Measurements from ENCODE around the gene ZNF775.

ZNF775 gene

GRCh38 chr7:150369748-150370501 lies 9.2 kb upstream of the ZNF775 start:
- no peak for FAIRE-seq

- no peak for FAIRE-seq
These were observed 8.5 kb upstream of the ZNF775 start for GRCh38 chr7:150370612-150371071.

DNA sequence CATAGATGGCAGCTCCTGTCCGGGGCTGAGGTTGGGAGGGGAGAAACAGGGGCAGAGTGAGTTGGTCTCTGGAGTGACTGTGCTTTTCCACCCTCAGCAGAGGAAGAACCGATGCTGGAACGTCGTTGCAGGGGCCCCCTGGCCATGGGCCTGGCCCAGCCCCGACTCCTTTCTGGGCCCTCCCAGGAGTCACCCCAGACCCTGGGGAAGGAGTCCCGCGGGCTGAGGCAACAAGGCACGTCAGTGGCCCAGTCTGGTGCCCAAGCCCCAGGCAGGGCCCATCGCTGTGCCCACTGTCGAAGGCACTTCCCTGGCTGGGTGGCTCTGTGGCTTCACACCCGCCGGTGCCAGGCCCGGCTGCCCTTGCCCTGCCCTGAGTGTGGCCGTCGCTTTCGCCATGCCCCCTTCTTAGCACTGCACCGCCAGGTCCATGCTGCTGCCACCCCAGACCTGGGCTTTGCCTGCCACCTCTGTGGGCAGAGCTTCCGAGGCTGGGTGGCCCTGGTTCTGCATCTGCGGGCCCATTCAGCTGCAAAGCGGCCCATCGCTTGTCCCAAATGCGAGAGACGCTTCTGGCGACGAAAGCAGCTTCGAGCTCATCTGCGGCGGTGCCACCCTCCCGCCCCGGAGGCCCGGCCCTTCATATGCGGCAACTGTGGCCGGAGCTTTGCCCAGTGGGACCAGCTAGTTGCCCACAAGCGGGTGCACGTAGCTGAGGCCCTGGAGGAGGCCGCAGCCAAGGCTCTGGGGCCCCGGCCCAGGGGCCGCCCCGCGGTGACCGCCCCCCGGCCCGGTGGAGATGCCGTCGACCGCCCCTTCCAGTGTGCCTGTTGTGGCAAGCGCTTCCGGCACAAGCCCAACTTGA lies 7.8 kb upstream of the ZNF775 start:
- no peak for FAIRE-seq

GRCh38 chr7:150371996-150372270 lies 7.2 kb upstream of the ZNF775 start:
- no peak for FAIRE-seq

DNA sequence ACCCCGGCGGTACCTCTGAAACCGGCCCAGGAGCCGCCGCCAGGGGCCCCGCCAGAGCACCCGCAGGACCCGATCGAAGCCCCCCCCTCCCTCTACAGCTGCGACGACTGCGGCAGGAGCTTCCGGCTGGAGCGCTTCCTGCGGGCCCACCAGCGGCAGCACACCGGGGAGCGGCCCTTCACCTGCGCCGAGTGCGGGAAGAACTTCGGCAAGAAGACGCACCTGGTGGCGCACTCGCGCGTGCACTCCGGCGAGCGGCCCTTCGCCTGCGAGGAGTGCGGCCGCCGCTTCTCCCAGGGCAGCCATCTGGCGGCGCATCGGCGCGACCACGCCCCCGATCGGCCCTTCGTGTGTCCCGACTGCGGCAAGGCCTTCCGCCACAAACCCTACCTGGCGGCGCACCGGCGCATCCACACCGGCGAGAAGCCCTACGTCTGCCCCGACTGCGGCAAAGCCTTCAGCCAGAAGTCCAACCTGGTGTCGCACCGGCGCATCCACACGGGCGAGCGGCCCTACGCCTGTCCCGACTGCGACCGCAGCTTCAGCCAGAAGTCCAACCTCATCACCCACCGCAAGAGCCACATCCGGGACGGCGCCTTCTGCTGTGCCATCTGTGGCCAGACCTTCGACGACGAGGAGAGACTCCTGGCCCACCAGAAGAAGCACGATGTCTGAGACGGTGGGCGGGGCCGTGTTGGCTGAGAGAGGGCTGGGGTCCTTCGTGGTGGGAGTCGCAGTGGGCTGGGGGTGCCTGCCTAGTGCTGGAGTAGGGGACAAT lies 6.7 kb upstream of the ZNF775 start:
- no peak for FAIRE-seq

DNA sequence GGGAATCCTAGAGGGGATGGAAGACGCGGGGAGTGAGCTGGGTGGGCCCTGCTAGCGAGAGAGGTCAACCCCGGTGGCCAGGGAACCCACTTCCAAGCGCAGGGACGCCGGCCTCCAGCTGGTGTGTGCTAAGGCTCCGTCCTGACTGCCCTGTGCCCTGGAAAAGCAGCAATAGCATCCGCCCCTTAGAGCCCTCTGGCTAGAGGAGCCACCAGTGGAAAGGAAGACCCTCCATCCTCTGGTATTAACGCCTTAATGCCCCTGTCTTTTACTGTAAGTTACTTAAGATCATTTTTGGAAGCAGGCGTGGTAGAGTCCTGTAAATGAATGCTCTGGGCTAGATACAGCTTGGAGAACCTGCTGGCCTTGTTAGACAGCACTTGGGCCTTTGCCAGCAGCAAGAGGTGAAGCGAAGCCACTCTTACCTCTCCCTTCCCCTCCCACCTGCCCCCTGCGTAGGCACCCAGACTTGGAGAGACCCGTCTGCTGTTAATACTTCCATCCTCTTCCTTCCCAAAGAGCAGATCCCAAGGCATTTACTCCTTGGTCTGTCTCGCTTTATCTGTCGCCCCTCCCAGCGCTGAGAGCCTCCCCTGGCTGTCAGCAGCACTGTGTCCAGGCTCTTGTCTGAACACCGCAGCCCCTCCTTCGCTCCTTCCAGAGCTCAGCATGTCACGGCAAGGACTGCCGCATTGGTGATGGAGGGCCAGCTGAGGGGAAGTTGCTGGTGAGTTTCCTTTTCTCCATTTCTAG lies 5.9 kb upstream of the ZNF775 start:
- FAIRE-seq = no peak

DNA sequence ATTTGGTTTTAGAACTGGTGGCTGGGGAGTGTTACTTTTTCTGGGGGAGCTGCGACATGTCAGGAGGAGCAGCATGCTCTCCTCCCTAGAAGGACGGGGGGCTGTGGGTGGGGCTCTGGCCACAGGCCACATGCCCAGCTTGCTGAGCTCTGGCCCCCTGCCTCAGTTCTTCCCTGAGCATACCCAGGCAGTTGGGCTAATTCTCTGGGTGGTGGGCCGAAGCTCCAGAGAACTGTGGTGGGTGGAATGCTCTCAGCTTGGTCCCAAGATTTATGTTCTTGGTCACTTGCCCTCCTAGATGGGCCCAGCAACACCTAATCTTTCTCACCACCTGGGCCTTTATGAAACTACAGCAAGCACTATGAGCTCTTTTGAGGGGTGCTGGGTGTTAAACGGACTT lies 5.1 kb upstream of the ZNF775 start:
- no peak for FAIRE-seq

DNA sequence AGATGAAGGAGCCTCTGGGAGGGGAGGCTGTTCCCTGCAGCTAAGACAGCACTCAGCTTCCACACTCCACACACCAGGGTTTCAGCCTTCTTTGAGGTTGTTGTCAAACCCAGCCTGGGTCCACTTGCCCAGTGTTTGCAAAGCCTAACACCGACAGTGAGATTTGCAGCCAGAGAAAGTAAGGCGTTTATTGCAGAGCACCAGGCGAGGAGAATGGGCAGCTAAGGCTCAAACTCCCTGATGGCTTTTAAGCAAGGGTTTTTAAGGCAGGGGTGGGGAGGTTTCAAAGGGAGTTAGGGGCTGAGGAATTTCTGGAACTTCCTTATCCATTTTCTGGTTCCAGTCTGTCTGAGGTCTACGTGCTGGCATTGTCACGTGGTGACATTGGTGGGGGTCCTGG lies 4.7 kb upstream of the ZNF775 start:
- FAIRE-seq = no peak

DNA sequence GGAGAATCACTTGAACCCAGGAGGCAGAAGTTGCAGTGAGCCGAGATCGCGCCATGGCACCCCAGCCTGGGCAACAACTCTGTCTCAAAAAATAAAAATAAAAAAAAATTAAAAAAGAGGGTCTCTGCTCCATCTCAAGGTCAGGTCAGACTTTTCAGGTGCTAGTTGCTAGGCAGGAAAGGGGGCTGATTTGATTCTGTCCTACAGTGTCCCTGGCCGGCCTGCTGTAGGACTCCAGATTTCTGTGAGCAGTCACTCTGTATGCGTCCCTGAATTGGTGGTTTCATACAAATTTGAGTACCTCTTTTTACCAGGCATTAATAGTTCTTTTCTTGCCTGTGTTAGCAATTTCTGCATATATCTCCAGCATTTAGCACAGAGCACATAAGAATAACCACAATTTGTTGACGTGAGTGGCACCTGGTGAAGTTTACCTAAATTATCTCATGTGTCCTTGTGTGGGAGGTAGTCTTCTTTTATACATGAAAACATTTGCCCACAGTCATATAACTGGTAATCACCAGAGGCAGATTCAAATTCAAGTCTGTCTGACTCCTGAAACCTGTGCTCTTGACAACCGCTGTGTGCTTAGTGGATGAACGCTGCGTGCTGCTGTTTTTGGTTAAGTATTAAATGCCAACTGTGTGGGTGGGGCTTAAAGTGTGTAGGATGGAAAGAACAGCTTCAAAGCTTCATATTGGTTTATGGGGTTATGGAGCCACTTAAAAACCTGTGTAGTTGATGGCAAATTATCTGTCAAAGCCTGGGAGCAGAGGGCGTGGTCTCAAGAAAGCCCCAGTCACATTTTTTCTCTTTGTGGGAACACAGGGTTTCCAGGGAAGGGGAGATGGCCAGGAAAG lies 3.2 kb upstream of the ZNF775 start:
- no peak for FAIRE-seq

GRCh38 chr7:150376560-150376959 lies 2.6 kb upstream of the ZNF775 start:
- FAIRE-seq = no peak

GRCh38 chr7:150377196-150377595 lies 1.9 kb upstream of the ZNF775 start:
- no peak for FAIRE-seq

DNA sequence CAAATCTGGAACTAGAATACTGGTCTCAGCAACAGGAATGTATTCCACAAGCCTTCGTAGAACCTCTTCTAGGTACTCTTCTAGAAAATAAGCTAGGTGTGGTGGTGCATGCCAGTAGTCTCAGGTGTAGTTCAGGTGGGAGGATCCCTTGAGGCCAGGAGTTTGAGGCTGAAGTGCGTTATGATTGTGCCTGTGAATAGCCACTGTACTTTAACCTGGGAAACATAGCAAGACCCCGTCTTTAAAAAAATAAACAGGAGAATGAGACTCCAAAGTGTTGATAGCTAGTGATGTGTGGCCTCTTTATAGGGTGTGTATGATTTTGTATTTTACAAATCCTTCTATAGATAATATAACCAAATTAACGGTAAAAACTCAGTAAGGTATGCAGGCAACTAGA lies 1.5 kb upstream of the ZNF775 start:
- FAIRE-seq = no peak

DNA sequence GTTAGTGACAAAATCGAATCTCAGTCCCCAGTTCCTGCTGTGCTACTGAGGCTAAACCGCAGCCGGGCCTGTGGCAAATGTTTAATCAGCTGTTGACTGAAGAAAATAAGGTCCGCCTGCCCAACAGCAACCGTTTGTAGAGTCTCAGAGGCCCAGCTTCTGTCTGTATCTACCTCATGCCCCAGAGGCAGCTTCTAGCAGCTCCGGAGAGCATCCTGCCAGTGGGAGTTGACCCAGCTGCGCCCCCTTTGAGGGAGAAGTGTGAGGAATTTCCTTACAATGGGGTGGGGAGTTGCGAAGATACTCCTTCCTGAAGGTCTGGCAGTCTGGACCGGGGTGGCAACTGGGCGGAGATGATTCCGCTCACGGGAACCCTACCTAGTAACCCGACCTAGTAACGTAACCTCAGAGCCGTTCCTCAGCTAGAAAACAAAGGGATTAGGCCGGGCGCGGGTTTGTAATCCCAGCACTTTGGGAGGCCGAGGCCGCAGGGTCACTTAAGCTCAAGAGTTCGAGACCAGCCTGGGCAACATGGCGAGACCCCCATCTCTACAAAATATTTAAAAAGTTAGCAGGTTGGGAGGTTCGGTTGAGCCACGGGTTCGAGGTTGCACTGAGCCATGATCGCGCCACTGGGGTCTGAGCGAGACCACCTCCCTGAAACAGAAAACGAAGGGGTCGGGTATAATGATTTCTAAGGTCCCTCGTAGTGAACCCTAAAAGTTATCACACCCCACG lies 846 bp upstream of the ZNF775 start:
- FAIRE-seq = no peak

DNA sequence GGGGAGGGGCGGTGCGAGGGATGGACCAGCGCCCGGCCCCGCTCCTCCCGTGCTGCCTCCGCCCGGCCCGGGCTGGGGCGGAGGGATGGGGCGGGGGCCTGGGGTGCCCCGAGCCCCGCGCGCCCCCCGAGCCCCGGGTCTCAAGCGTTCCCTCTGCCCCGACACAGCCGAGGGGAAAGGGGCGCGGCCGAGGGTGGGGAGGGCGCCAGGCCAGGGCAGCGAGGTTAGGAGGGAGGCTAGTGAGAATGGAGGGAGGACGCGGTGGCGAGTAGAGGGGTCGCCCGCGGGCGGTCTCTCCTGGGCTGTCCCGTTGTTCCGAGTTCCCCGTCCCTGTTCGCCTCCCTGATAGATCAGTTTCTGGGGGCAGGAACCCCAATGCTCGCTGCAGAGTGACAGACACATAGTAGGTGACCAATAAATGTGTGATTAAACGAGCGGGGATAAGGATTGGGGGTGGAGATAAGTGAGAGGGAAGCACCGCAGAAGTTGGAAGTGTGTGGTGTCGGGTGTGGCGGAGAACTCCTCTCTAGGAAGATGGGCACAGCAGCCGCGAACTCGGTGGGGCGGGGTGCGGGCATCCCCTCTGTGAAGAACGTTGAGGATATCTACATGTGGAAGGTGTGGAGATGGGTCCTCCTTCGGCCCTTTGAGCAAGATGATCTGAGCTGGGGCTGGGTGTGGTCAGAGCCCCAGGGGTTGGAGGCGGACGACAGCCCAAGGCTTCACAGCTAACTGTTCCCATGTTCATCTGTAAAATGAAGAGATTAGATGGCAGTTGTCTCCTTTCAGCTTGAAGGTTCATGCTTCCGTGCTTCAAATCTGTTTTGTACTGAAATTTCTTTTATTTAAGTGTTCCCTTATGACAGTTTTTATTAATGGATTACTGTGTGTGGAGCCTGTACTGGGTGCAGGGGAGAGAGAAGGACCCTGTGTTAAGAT lies 580 bp downstream of the ZNF775 start:
- no peak for FAIRE-seq

GRCh38 chr7:150380463-150380862 lies 1.3 kb downstream of the ZNF775 start:
- FAIRE-seq = no peak

DNA sequence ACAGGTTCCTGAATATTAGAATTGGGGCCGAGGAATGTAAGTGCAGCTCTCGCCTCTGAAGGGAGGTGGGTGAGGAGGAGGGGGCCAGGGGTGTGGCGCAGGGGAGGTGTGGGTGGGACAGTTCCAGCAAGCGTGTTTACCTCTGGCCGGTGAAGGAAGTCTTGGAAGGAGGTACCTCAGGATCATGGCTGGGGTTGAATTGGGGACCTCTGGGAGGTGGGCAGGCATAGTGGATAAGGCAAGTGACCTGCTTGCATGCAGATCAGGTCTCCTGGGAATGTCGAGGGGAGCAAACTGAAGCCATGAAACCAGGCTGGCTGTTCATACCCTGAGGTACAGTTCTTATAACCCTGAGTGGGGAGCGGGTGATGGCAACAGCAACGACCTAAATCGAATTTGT lies 2.0 kb downstream of the ZNF775 start:
- FAIRE-seq = no peak

GRCh38 chr7:150381785-150382122 lies 2.6 kb downstream of the ZNF775 start:
- no peak for FAIRE-seq

DNA sequence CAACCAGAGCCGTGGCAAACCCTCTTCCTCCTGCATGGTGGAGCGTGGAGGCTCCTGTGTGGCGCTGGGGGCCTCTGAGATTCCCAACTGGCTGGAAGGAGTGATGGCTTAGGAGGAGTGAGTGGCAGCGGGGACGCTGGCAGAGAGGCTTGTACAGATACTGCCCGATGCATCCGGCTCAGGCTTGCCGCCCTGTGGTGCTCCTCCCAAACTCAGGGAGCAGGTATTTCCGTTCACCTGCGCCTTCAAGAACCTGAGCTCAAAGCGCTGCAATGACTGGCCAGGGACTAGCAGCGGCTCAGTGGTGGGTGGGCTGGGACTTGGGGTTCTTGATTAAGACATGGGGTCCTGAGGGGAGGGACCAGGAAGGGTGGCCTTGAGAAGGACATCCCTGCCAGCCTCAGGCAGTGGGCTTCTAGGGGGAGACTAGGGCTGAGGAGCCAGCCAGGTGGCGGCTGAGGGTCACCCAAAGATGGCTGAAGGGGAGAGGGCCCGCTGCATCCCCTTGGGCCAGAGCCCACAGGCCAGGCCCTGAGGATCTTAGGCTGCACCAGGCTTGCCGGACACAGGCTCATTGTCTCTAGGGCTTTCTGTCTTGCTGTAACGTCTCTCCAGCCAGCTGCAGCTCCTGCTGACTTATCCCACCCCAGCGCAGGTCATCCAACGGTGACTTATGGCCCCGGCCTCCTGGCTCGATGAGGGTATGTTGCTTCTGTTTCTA lies 3.2 kb downstream of the ZNF775 start:
- no peak for FAIRE-seq

- FAIRE-seq = no peak
These were observed 3.7 kb downstream of the ZNF775 start for GRCh38 chr7:150382844-150383225.

Measured in A204.1 (cell line).